ENCODE data around the gene EXOSC6.
"Not testable (repeated sequence)": the region's sequence is repeated elsewhere in the genome, so short reads cannot be mapped to it uniquely, and the experiment has no call there.

The EXOSC6 gene

GRCh38 chr16:70253291-70254106 lies 1.8 kb upstream of the EXOSC6 start:
- peaks cover 52% of the 10 kb centered on the region for H3K36me3 ChIP-seq (ENCODE audit: insufficient read depth, low read length)
- H3K9me3 ChIP-seq (replicated peaks; ENCODE audit: low read length) = no peaks in the 10 kb centered on the region
- H3K9ac ChIP-seq (ENCODE audit: low read depth, low read length) = no peak overlapping the region
- no peaks in the 10 kb centered on the region for H3K27me3 ChIP-seq (ENCODE audit: control insufficient read depth, insufficient read depth, low read length)
- no peak overlapping the region for H3K4me2 ChIP-seq (ENCODE audit: low read length)
- H3K4me1 ChIP-seq (ENCODE audit: control insufficient read depth, insufficient read depth, low read length) = peaks cover 5% of the 10 kb centered on the region
- H3K4me3 ChIP-seq (ENCODE audit: low read length) = no peak overlapping the region

GRCh38 chr16:70252355-70252988 lies 732 bp upstream of the EXOSC6 start:
- H3K4me3 ChIP-seq (ENCODE audit: low read length) = no peak overlapping the region
- no peaks in the 10 kb centered on the region for H3K27me3 ChIP-seq (ENCODE audit: control insufficient read depth, insufficient read depth, low read length)
- H3K9me3 ChIP-seq (replicated peaks; ENCODE audit: low read length) = no peaks in the 10 kb centered on the region
- no peak overlapping the region for H3K4me2 ChIP-seq (ENCODE audit: low read length)
- peaks cover 43% of the 10 kb centered on the region for H3K36me3 ChIP-seq (ENCODE audit: insufficient read depth, low read length)
- H3K9ac ChIP-seq (ENCODE audit: low read depth, low read length) = no peak overlapping the region
- peaks cover 5% of the 10 kb centered on the region for H3K4me1 ChIP-seq (ENCODE audit: control insufficient read depth, insufficient read depth, low read length)

GRCh38 chr16:70250748-70251628 lies 752 bp downstream of the EXOSC6 start:
- Histone ChIP-seq H3K9ac (ENCODE audit: low read depth, low read length) (peak overlapping the region; percentile 91), H3K4me1 (ENCODE audit: control insufficient read depth, insufficient read depth, low read length) (peaks cover 5% of the 10 kb centered on the region), H3K36me3 (ENCODE audit: insufficient read depth, low read length) (peaks cover 41% of the 10 kb centered on the region), H3K4me3 (ENCODE audit: low read length) (peak overlapping the region; percentile 91), H3K9me3 (replicated peaks; ENCODE audit: low read length) (no peaks in the 10 kb centered on the region), H3K4me2 (ENCODE audit: low read length) (peak overlapping the region; percentile 98), H3K27me3 (ENCODE audit: control insufficient read depth, insufficient read depth, low read length) (no peaks in the 10 kb centered on the region)

GRCh38 chr16:70249697-70250096 lies 2.0 kb downstream of the EXOSC6 start:
- not testable (repeated sequence) for H3K9ac ChIP-seq (ENCODE audit: low read depth, low read length); H3K9me3 ChIP-seq (replicated peaks; ENCODE audit: low read length); H3K27me3 ChIP-seq (ENCODE audit: control insufficient read depth, insufficient read depth, low read length); H3K4me3 ChIP-seq (ENCODE audit: low read length); H3K4me1 ChIP-seq (ENCODE audit: control insufficient read depth, insufficient read depth, low read length)
- peak overlapping the region; percentile 75 for H3K4me2 ChIP-seq (ENCODE audit: low read length)
- peaks cover 30% of the 10 kb centered on the region for H3K36me3 ChIP-seq (ENCODE audit: insufficient read depth, low read length)

GRCh38 chr16:70238773-70239172 lies 13.0 kb downstream of the EXOSC6 start:
- not testable (repeated sequence) for H3K9me3 ChIP-seq (replicated peaks; ENCODE audit: low read length); H3K36me3 ChIP-seq (ENCODE audit: insufficient read depth, low read length); H3K9ac ChIP-seq (ENCODE audit: low read depth, low read length); H3K4me3 ChIP-seq (ENCODE audit: low read length); H3K4me1 ChIP-seq (ENCODE audit: control insufficient read depth, insufficient read depth, low read length); H3K27me3 ChIP-seq (ENCODE audit: control insufficient read depth, insufficient read depth, low read length); H3K4me2 ChIP-seq (ENCODE audit: low read length)

- H3K9ac ChIP-seq (ENCODE audit: low read depth, low read length); H3K4me2 ChIP-seq (ENCODE audit: low read length); H3K4me3 ChIP-seq (ENCODE audit: low read length); H3K36me3 ChIP-seq (ENCODE audit: insufficient read depth, low read length); H3K9me3 ChIP-seq (replicated peaks; ENCODE audit: low read length); H3K4me1 ChIP-seq (ENCODE audit: control insufficient read depth, insufficient read depth, low read length); H3K27me3 ChIP-seq (ENCODE audit: control insufficient read depth, insufficient read depth, low read length): not testable (repeated sequence)
Measured at GRCh38 chr16:70231831-70232230, 19.9 kb downstream of the EXOSC6 start.

GRCh38 chr16:70226024-70226423 lies 25.7 kb downstream of the EXOSC6 start:
- not testable (repeated sequence) for H3K4me1 ChIP-seq (ENCODE audit: control insufficient read depth, insufficient read depth, low read length); H3K4me3 ChIP-seq (ENCODE audit: low read length); H3K4me2 ChIP-seq (ENCODE audit: low read length); H3K27me3 ChIP-seq (ENCODE audit: control insufficient read depth, insufficient read depth, low read length); H3K36me3 ChIP-seq (ENCODE audit: insufficient read depth, low read length); H3K9ac ChIP-seq (ENCODE audit: low read depth, low read length); H3K9me3 ChIP-seq (replicated peaks; ENCODE audit: low read length)

GRCh38 chr16:70225430-70225829 lies 26.3 kb downstream of the EXOSC6 start:
- H3K36me3 ChIP-seq (ENCODE audit: insufficient read depth, low read length); H3K4me1 ChIP-seq (ENCODE audit: control insufficient read depth, insufficient read depth, low read length); H3K27me3 ChIP-seq (ENCODE audit: control insufficient read depth, insufficient read depth, low read length); H3K9ac ChIP-seq (ENCODE audit: low read depth, low read length); H3K9me3 ChIP-seq (replicated peaks; ENCODE audit: low read length); H3K4me2 ChIP-seq (ENCODE audit: low read length); H3K4me3 ChIP-seq (ENCODE audit: low read length): not testable (repeated sequence)

- not testable (repeated sequence) for H3K4me1 ChIP-seq (ENCODE audit: control insufficient read depth, insufficient read depth, low read length); H3K9ac ChIP-seq (ENCODE audit: low read depth, low read length); H3K4me3 ChIP-seq (ENCODE audit: low read length); H3K36me3 ChIP-seq (ENCODE audit: insufficient read depth, low read length); H3K27me3 ChIP-seq (ENCODE audit: control insufficient read depth, insufficient read depth, low read length); H3K4me2 ChIP-seq (ENCODE audit: low read length); H3K9me3 ChIP-seq (replicated peaks; ENCODE audit: low read length)
Measured at GRCh38 chr16:70224645-70225044, 27.1 kb downstream of the EXOSC6 start.

- H3K4me1 ChIP-seq (ENCODE audit: control insufficient read depth, insufficient read depth, low read length); H3K4me3 ChIP-seq (ENCODE audit: low read length); H3K4me2 ChIP-seq (ENCODE audit: low read length); H3K36me3 ChIP-seq (ENCODE audit: insufficient read depth, low read length); H3K27me3 ChIP-seq (ENCODE audit: control insufficient read depth, insufficient read depth, low read length); H3K9me3 ChIP-seq (replicated peaks; ENCODE audit: low read length); H3K9ac ChIP-seq (ENCODE audit: low read depth, low read length): not testable (repeated sequence)
Measured at GRCh38 chr16:70223971-70224513, 27.7 kb downstream of the EXOSC6 start.

- not testable (repeated sequence) for H3K4me2 ChIP-seq (ENCODE audit: low read length); H3K4me1 ChIP-seq (ENCODE audit: control insufficient read depth, insufficient read depth, low read length); H3K36me3 ChIP-seq (ENCODE audit: insufficient read depth, low read length); H3K27me3 ChIP-seq (ENCODE audit: control insufficient read depth, insufficient read depth, low read length); H3K4me3 ChIP-seq (ENCODE audit: low read length); H3K9ac ChIP-seq (ENCODE audit: low read depth, low read length); H3K9me3 ChIP-seq (replicated peaks; ENCODE audit: low read length)
Measured at GRCh38 chr16:70223216-70223615, 28.5 kb downstream of the EXOSC6 start.
